IMR-90 (cell line): ENCODE data around the gene DNAJB4. TPM values are rescaled to one million over a fixed set of nuclear protein-coding genes. Genes with fewer than 3 reads are reported as not detected.

Source experiments
- ATAC-seq: fragments of 200-7000 bp; cut with Tn5 transposase; 2 replicates; pipeline ENCODE4 v1.9.1; 2020; ENCODE audit warnings: low read depth, mild to moderate bottlenecking, moderate library complexity
- BruUV-seq: library from RNA; stranded (reverse); fragments of 400-500 nt; replicated peaks from 2 replicates; lab custom pipeline; 2021; lab: Mats Ljungman, UMichigan
- CTCF ChIA-PET: fragments of 300-600 bp; formaldehyde crosslinking; extraction: SDS; loops from one replicate; lab custom pipeline; 2021; ENCODE audit warnings: antibody characterized with exemption; lab: Yijun Ruan, JAX
- POLR2A ChIA-PET: fragments of 300-600 bp; sonication (Branson Sonifier 250); formaldehyde crosslinking; loops from one replicate; lab custom pipeline; 2022; ENCODE audit warnings: antibody characterized with exemption; ENCODE audit not compliant: unreplicated experiment; lab: Charles Lee
- DNase-seq: peaks from one replicate; pipeline ENCODE4 v3.0.0; 2013
- H2AFZ ChIP-seq: replicated peaks from 2 replicates; pipeline ENCODE3; 2013; ENCODE audit warnings: low read length, mild to moderate bottlenecking; ENCODE audit not compliant: poor library complexity
- H2AK5ac ChIP-seq: 2 replicates; pipeline ENCODE4 v1.6.1; 2013; ENCODE audit warnings: low read depth, low read length, inconsistent platforms
- H2AK9ac ChIP-seq: replicated peaks from 2 replicates; pipeline ENCODE3; 2013; ENCODE audit warnings: mild to moderate bottlenecking, low read depth, low read length, moderate library complexity; ENCODE audit not compliant: poor library complexity
- H2BK120ac ChIP-seq: 2 replicates; pipeline ENCODE4 v1.6.1; 2013; ENCODE audit warnings: low read depth, low read length, inconsistent platforms
- H2BK15ac ChIP-seq: 3 replicates; pipeline ENCODE4 v1.6.1; 2013; ENCODE audit warnings: low read depth, low read length, inconsistent platforms
- H2BK20ac ChIP-seq: 2 replicates; pipeline ENCODE4 v1.6.1; 2013; ENCODE audit warnings: low read depth, mild to moderate bottlenecking, inconsistent platforms, low read length, moderate library complexity
- H2BK5ac ChIP-seq: 2 replicates; pipeline ENCODE4 v1.6.1; 2013; ENCODE audit warnings: mild to moderate bottlenecking, low read depth, low read length, inconsistent platforms; ENCODE audit not compliant: poor library complexity, severe bottlenecking
- H3K14ac ChIP-seq: replicated peaks from 2 replicates; pipeline ENCODE4 v1.6.1; 2013; ENCODE audit warnings: low read depth, low read length, inconsistent platforms
- H3K18ac ChIP-seq: 2 replicates; pipeline ENCODE4 v1.6.1; 2013; ENCODE audit warnings: low read depth, low read length, control low read depth
- H3K23ac ChIP-seq: 2 replicates; pipeline ENCODE4 v1.6.1; 2013; ENCODE audit warnings: low read depth, low read length, inconsistent platforms
- H3K27ac ChIP-seq: 2 replicates; pipeline ENCODE4 v1.5.1; 2013; ENCODE audit warnings: mild to moderate bottlenecking, control low read depth, low read length; ENCODE audit not compliant: insufficient read depth
- H3K27me3 ChIP-seq: 2 replicates; pipeline ENCODE4 v1.6.1; 2013; ENCODE audit warnings: low read length; ENCODE audit not compliant: control insufficient read depth, insufficient read depth
- H3K36me3 ChIP-seq: 2 replicates; pipeline ENCODE4 v1.6.1; 2013; ENCODE audit warnings: low read length, mixed read lengths; ENCODE audit not compliant: control insufficient read depth, insufficient read depth
- H3K4ac ChIP-seq: 2 replicates; pipeline ENCODE4 v1.6.1; 2013; ENCODE audit warnings: low read depth, low read length, inconsistent platforms
- H3K4me1 ChIP-seq: 2 replicates; pipeline ENCODE4 v1.6.1; 2013; ENCODE audit warnings: low read length, mixed read lengths; ENCODE audit not compliant: control insufficient read depth, insufficient read depth
- H3K4me2 ChIP-seq: 2 replicates; pipeline ENCODE4 v1.6.1; 2013; ENCODE audit warnings: low read depth, mild to moderate bottlenecking, control low read depth, low read length, moderate library complexity
- H3K4me3 ChIP-seq: 2 replicates; pipeline ENCODE4 v1.5.1; 2013; ENCODE audit warnings: low read depth, mild to moderate bottlenecking, control low read depth, low read length, moderate library complexity; ENCODE audit not compliant: insufficient read depth
- H3K56ac ChIP-seq: 2 replicates; pipeline ENCODE4 v1.6.1; 2013; ENCODE audit warnings: low read length, inconsistent platforms; ENCODE audit not compliant: insufficient read depth; ENCODE audit errors: extremely low read depth
- H3K79me1 ChIP-seq, 2 experiments: 2 replicates each; pipeline ENCODE4 v1.6.1; 2013; ENCODE audit warnings: low read length in 2 of 2, inconsistent platforms in 1 of 2, low read depth in 1 of 2
- H3K9ac ChIP-seq: 2 replicates; pipeline ENCODE4 v1.6.1; 2013; ENCODE audit warnings: low read depth, low read length, control low read depth
- H3K9me1 ChIP-seq: 2 replicates; pipeline ENCODE4 v1.6.1; 2013; ENCODE audit warnings: low read length, inconsistent platforms; ENCODE audit not compliant: insufficient read depth
- H3K9me3 ChIP-seq: 2 replicates; pipeline ENCODE4 v1.6.1; 2013; ENCODE audit warnings: low read length; ENCODE audit not compliant: control insufficient read depth, insufficient read depth
- H4K20me1 ChIP-seq: 2 replicates; pipeline ENCODE4 v1.6.1; 2013; ENCODE audit warnings: low read length, inconsistent platforms; ENCODE audit not compliant: insufficient read depth
- H4K5ac ChIP-seq: 2 replicates; pipeline ENCODE4 v1.6.1; 2013; ENCODE audit warnings: mild to moderate bottlenecking, low read depth, low read length, control low read depth
- H4K8ac ChIP-seq, 2 experiments: 2 replicates each; pipeline ENCODE4 v1.6.1; 2013; ENCODE audit warnings: low read depth in 2 of 2, low read length in 2 of 2, control low read depth in 1 of 2, inconsistent platforms in 1 of 2
- H4K91ac ChIP-seq: 2 replicates; pipeline ENCODE4 v1.6.1; 2013; ENCODE audit warnings: low read depth, low read length, inconsistent platforms; ENCODE audit not compliant: insufficient read depth
- BHLHE40 ChIP-seq: fragments of 150-350 bp; IDR thresholded peaks from 2 replicates; pipeline ENCODE4 v1.6.1; 2016; ENCODE audit warnings: mild to moderate bottlenecking, low read depth, low read length
- CEBPB ChIP-seq: IDR thresholded peaks from 2 replicates; pipeline ENCODE4 v1.6.1; 2012; ENCODE audit warnings: low read depth, low read length, improper control_type of control experiment
- CHD1 ChIP-seq: IDR thresholded peaks from 2 replicates; pipeline ENCODE4 v1.6.1; 2012; ENCODE audit warnings: low read depth, low read length, improper control_type of control experiment
- CTCF ChIP-seq: conservative IDR thresholded peaks from 2 replicates; pipeline ENCODE4 v1.5.1; 2012; ENCODE audit warnings: mild to moderate bottlenecking, low read depth, low read length, improper control_type of control experiment
- FOS ChIP-seq: fragments of 150-350 bp; IDR thresholded peaks from 2 replicates; pipeline ENCODE4 v1.6.1; 2016; ENCODE audit warnings: low read depth, low read length
- MAFK ChIP-seq: IDR thresholded peaks from 2 replicates; pipeline ENCODE4 v1.6.1; 2012; ENCODE audit warnings: low read depth, low read length, improper control_type of control experiment
- MAZ ChIP-seq: IDR thresholded peaks from 2 replicates; pipeline ENCODE4 v1.6.1; 2012; ENCODE audit warnings: low read depth, mild to moderate bottlenecking, low read length, improper control_type of control experiment, moderate library complexity, borderline replicate concordance
- MXI1 ChIP-seq: IDR thresholded peaks from 2 replicates; pipeline ENCODE4 v1.6.1; 2012; ENCODE audit warnings: low read depth, mild to moderate bottlenecking, low read length, moderate library complexity, borderline replicate concordance
- NFE2L2 ChIP-seq: fragments of 150-350 bp; IDR thresholded peaks from 2 replicates; pipeline ENCODE4 v1.6.1; 2016; ENCODE audit warnings: low read depth, mild to moderate bottlenecking, low read length
- POLR2A ChIP-seq: IDR thresholded peaks from 2 replicates; pipeline ENCODE4 v1.6.1; 2012; ENCODE audit warnings: mild to moderate bottlenecking, low read depth, low read length
- RAD21 ChIP-seq: IDR thresholded peaks from 2 replicates; pipeline ENCODE4 v1.6.1; 2012; ENCODE audit warnings: low read length, improper control_type of control experiment
- RCOR1 ChIP-seq: IDR thresholded peaks from 2 replicates; pipeline ENCODE4 v1.6.1; 2012; ENCODE audit warnings: mild to moderate bottlenecking, low read length, improper control_type of control experiment; ENCODE audit not compliant: insufficient replicate concordance
- RFX5 ChIP-seq: IDR thresholded peaks from 2 replicates; pipeline ENCODE4 v1.8.0; 2012; ENCODE audit warnings: low read depth, mild to moderate bottlenecking, low read length, moderate library complexity
- SMC3 ChIP-seq: fragments of 150-350 bp; IDR thresholded peaks from 2 replicates; pipeline ENCODE4 v1.6.1; 2016; ENCODE audit warnings: low read depth, mild to moderate bottlenecking, antibody characterized with exemption, low read length, moderate library complexity
- dilution Hi-C: fragments of 300-500 bp; cut with HindIII; formaldehyde crosslinking; loops from one replicate; pipeline ENCODE4 v1.14.3; 2018; ENCODE audit warnings: low sequenced_read_pairs; ENCODE audit not compliant: unreplicated experiment
- in situ Hi-C: fragments of 300-500 bp; cut with MboI; formaldehyde crosslinking; loops from 3 replicates; pipeline ENCODE4 v1.14.3; 2019; ENCODE audit warnings: low sequenced_read_pairs, inconsistent platforms, mixed read lengths
- intact Hi-C: fragments of 100-400 bp; cut with micrococcal nuclease; formaldehyde crosslinking; loops from 2 replicates; pipeline ENCODE4 v1.10.0; 2022
- polyA plus RNA-seq, 3 experiments: library from polyadenylated mRNA; depleted of rRNA; stranded (reverse); fragments of >200 nt; gene quantifications; 2 replicates each; pipeline ENCODE4 v1.2.3, GENCODE V29; 2012; ENCODE audit warnings: low replicate concordance in 1 of 3
- total RNA-seq: library from RNA; depleted of rRNA; stranded (reverse); fragments of >200 nt; gene quantifications from 2 replicates; pipeline ENCODE4 v1.2.3, GENCODE V29; 2012
- TF ChIP-seq, protein P1 (sequence below): fragments of 150-350 bp; IDR thresholded peaks from 2 replicates; pipeline ENCODE4 v1.6.1; 2017; ENCODE audit warnings: mild to moderate bottlenecking, antibody characterized with exemption, low read length, low read depth
- TF ChIP-seq, protein P2 (sequence below): fragments of 150-350 bp; IDR thresholded peaks from 2 replicates; pipeline ENCODE4 v1.6.1; 2016; ENCODE audit warnings: low read depth, mild to moderate bottlenecking, low read length, moderate library complexity, borderline replicate concordance

The DNAJB4 gene
- total and polyA plus RNA-seq, 2 of the 4 experiments (the other 2 are of a cell fraction): 30.6 to 31.0 TPM

- TF ChIP-seq POLR2A: no peak
- TF ChIP-seq CEBPB: no peak
- no peak for TF ChIP-seq RAD21
- TF ChIP-seq MAZ: no peak
- TF ChIP-seq FOS: no peak
- no peak for TF ChIP-seq MAFK
- no peak for TF ChIP-seq BHLHE40
- TF ChIP-seq, protein P1, sequence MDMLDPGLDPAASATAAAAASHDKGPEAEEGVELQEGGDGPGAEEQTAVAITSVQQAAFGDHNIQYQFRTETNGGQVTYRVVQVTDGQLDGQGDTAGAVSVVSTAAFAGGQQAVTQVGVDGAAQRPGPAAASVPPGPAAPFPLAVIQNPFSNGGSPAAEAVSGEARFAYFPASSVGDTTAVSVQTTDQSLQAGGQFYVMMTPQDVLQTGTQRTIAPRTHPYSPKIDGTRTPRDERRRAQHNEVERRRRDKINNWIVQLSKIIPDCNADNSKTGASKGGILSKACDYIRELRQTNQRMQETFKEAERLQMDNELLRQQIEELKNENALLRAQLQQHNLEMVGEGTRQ: no peak
- TF ChIP-seq CTCF: no peak
- no peak for TF ChIP-seq CHD1
- no peak for TF ChIP-seq SMC3
- TF ChIP-seq NFE2L2: no peak
- TF ChIP-seq MXI1: no peak
- TF ChIP-seq, protein P2, sequence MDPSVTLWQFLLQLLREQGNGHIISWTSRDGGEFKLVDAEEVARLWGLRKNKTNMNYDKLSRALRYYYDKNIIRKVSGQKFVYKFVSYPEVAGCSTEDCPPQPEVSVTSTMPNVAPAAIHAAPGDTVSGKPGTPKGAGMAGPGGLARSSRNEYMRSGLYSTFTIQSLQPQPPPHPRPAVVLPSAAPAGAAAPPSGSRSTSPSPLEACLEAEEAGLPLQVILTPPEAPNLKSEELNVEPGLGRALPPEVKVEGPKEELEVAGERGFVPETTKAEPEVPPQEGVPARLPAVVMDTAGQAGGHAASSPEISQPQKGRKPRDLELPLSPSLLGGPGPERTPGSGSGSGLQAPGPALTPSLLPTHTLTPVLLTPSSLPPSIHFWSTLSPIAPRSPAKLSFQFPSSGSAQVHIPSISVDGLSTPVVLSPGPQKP: no peak
- TF ChIP-seq RFX5: no peak
- no peak for TF ChIP-seq RCOR1
- peaks cover 58% of the 10 kb centered on the region for H3K36me3 ChIP-seq
Observed at GRCh38 chr1:77958391-77958790, 46.3 kb upstream of the DNAJB4 start.

More at GRCh38 chr1:77958391-77958790, 46.3 kb upstream of the DNAJB4 start:
- ATAC-seq (no peak), DNase-seq (no peak)
- H2AK5ac ChIP-seq: no peak overlapping the region
- dilution Hi-C loops (no loop called here), in situ Hi-C loops (no loop called here), intact Hi-C loops (no loop called here)
- peak overlapping the region; percentile 9 for H2BK5ac ChIP-seq
- H3K23ac ChIP-seq: no peak overlapping the region
- no peak overlapping the region for H2BK120ac ChIP-seq
- no peak overlapping the region for H2BK15ac ChIP-seq
- H3K9me1 ChIP-seq: 0 out of 2 replicates have a peak, but pooled peaks cover under 1% of the 10 kb centered on the region
- H3K4ac ChIP-seq: no peak overlapping the region
- CTCF ChIA-PET: no interaction called here
- no peaks in the 10 kb centered on the region for H3K27me3 ChIP-seq
- peaks cover 18% of the 10 kb centered on the region for H4K20me1 ChIP-seq
- no peak overlapping the region for H3K56ac ChIP-seq
- no peak overlapping the region for H4K8ac ChIP-seq
- no peak overlapping the region for H3K9ac ChIP-seq
- no peak overlapping the region for H3K14ac ChIP-seq
- BruUV-seq: no TSS peak
- no peak overlapping the region for H3K18ac ChIP-seq
- no peak overlapping the region for H3K4me3 ChIP-seq
- no peak overlapping the region for H3K27ac ChIP-seq
- no peaks in the 10 kb centered on the region for H3K9me3 ChIP-seq
- no peak overlapping the region for H3K4me2 ChIP-seq
- no peak overlapping the region for H4K91ac ChIP-seq
- peaks cover under 1% of the 10 kb centered on the region; the same call in 1 of the 2 replicates for H3K4me1 ChIP-seq
- H2AK9ac ChIP-seq: no peak overlapping the region
- POLR2A ChIA-PET: no interaction called here
- H3K79me1 ChIP-seq: peaks cover 25 to 55% of the 10 kb centered on the region in 2 experiments
- H2BK20ac ChIP-seq: no peak overlapping the region
- H2AFZ ChIP-seq: no peak overlapping the region
- H4K5ac ChIP-seq: peak overlapping the region; percentile 20; the same call in 1 of the 2 replicates
